OCI-LY3 (cell line): Measurements from ENCODE around the gene HIC1.

Source experiments
- CTCF ChIP-seq: fragments of 200-600, 300-600 bp; sonication (generic); IDR thresholded peaks from 2 replicates; pipeline ENCODE4 v1.5.1; 2014; ENCODE audit warnings: antibody characterized with exemption, low read length, low read depth
- EZH2phosphoT487 ChIP-seq: fragments of 200-600 bp; shearing (Covaris generic); IDR thresholded peaks from 2 replicates; pipeline ENCODE4 v1.6.1; 2018; ENCODE audit warnings: antibody characterized with exemption, mixed run types, low read depth

GRCh38 chr17:2068519-2069051, 13.7 kb downstream of the HIC1 start:
- no peak for TF ChIP-seq CTCF
- TF ChIP-seq EZH2phosphoT487 = no peak
